Nephron (organoid): Measurements from ENCODE around the gene PTPRD.
A peak's percentile ranks its signal among the peaks of the same experiment; 100 is the strongest.

Source experiments
- H3K27ac Mint-ChIP-seq, 3 experiments: 2 replicates each; pipeline ENCODE4 v1.8.0; 2020; ENCODE audit warnings: mixed read lengths in 3 of 3, mild to moderate bottlenecking in 2 of 3, moderate library complexity in 1 of 3
- H3K27me3 Mint-ChIP-seq: 2 replicates; pipeline ENCODE4 v1.8.0; 2021; ENCODE audit warnings: low read depth, mild to moderate bottlenecking, moderate library complexity, mixed read lengths
- H3K36me3 Mint-ChIP-seq: 2 replicates; pipeline ENCODE4 v1.8.0; 2020; ENCODE audit warnings: low read depth, mixed read lengths
- H3K4me1 Mint-ChIP-seq: 2 replicates; pipeline ENCODE4 v1.8.0; 2020; ENCODE audit warnings: mixed read lengths
- H3K4me3 Mint-ChIP-seq, 3 experiments: 2 replicates each; pipeline ENCODE4 v1.8.0; 2020; ENCODE audit warnings: mild to moderate bottlenecking in 3 of 3, mixed read lengths in 3 of 3, moderate library complexity in 2 of 3
- H3K9me3 Mint-ChIP-seq: 2 replicates; pipeline ENCODE4 v1.8.0; 2020; ENCODE audit warnings: mixed read lengths
- TF ChIP-seq, protein P1 (sequence below), 3 experiments: fragments of 200-600 bp; sonication (generic); IDR thresholded peaks; one replicate each; pipeline ENCODE4 v1.5.0; 2021; ENCODE audit warnings: antibody characterized with exemption in 3 of 3; ENCODE audit not compliant: unreplicated experiment in 3 of 3

PTPRD gene

DNA sequence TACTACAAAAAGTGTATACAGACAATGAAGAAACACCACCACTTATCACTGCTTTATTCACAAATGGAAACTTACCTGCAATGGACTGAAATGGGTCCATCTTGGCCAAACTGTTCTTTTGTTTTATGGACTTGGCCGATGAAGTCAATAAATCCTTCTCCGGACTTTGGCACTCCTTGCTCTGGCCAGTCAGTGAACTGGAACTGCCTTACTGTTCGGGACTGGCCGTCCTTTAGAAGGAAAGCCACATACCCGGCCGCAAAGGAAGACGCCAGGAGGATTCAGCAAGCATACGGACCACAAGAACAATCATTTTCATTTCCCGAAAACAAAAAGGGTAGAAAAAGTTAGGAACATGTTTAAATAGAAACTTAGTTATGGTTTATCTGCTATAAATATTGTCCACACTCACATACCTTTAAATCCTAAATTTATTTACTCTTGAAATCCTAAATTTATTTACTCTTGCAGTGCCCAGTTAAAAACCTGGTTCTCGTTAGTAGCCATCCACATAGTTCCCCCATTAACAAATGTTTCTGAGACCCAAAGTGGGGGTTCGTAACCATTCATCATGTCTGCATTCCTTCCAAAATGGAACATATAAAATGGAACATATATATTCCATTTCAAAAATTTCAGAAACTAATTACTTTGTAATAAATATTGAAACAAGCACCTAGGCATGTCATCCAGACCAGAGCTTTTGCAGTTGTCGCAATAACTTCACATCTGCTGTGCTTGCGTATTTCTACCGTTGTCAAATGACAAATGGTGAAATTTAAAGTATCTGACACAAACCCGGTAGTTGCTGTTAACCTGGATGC is 2281.1 kb downstream of the PTPRD start:
- H3K4me3 Mint-ChIP-seq: peak overlapping the region in 2 of 3 experiments; percentile 19 to 45
- TF ChIP-seq, protein P1, sequence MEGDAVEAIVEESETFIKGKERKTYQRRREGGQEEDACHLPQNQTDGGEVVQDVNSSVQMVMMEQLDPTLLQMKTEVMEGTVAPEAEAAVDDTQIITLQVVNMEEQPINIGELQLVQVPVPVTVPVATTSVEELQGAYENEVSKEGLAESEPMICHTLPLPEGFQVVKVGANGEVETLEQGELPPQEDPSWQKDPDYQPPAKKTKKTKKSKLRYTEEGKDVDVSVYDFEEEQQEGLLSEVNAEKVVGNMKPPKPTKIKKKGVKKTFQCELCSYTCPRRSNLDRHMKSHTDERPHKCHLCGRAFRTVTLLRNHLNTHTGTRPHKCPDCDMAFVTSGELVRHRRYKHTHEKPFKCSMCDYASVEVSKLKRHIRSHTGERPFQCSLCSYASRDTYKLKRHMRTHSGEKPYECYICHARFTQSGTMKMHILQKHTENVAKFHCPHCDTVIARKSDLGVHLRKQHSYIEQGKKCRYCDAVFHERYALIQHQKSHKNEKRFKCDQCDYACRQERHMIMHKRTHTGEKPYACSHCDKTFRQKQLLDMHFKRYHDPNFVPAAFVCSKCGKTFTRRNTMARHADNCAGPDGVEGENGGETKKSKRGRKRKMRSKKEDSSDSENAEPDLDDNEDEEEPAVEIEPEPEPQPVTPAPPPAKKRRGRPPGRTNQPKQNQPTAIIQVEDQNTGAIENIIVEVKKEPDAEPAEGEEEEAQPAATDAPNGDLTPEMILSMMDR (IDR thresholded peaks at IDR 0.05; ENCODE audit: unreplicated experiment in 3 of 3): no peak

DNA sequence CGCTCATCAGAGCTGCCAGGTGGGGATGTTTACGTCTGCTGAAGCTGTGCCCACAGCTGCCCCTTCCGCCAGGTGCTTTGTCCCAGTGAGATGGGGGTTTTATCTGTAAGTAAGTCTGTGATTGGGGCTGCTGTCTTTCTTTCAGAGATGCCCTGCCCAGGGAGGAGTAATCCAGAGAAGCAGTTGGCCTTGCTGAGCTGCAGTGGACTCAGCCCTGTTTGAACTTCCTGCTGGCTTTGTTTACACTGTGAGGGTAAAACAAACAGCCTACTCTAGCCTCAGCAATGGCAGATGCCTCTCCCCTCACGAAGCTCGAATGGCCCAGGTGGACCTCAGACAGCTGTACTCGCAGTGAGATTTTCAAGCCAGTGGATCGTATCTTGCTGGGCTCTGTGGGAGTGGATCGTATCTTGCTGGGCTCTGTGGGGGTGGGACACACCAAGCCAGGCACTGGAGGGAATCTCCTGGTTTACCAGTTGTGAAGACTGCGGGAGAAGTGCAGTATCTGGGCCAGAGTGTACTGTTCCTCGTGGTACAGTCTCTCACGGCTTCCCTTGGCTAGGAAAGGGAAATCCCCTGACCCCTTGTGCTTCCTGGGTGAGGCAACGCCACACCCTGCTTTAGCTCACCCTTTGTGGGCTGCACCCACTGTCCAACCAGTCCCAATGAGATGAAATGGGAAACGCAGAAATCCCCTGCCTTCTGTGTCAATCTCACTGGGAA is 2283.1 kb downstream of the PTPRD start:
- Mint-ChIP-seq H3K27me3 (no peaks in the 10 kb centered on the region), H3K9me3 (peaks cover 40% of the 10 kb centered on the region), H3K4me3 (no peak overlapping the region), H3K4me1 (peaks cover 26% of the 10 kb centered on the region), H3K36me3 (peaks cover 88% of the 10 kb centered on the region), H3K27ac (peak overlapping the region in 2 of 3 experiments; percentile 12 to 65)
- TF ChIP-seq, protein P1 (IDR thresholded peaks at IDR 0.05; ENCODE audit: unreplicated experiment in 3 of 3): no peak

More for the DNA sequence above, 2281.1 kb downstream of the PTPRD start:
- Mint-ChIP-seq H3K36me3 (peaks cover 90% of the 10 kb centered on the region), H3K27me3 (no peaks in the 10 kb centered on the region), H3K9me3 (peaks cover 27% of the 10 kb centered on the region), H3K4me1 (peaks cover 26% of the 10 kb centered on the region), H3K27ac (peak overlapping the region; percentile 12 to 78 (median 75))

DNA sequence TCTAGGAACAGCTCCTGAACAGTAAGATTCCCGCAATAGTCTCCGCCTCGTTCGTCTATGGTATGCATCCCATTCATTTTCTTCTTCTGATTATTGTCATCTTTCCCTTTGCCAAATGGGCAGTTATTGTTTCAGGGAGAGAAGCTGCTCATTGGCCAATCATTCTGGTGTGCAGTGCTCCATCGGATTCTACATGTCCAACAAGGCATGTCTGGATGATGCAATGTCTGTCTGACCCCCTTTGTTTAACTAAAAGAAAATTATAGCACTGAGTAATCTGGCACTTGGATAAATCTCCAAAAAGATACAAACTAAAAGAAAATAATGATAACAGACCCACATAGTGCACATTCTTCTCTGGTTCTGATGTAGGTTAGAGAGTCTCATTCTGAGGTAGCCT is 2297.6 kb downstream of the PTPRD start:
- TF ChIP-seq, protein P1 (IDR thresholded peaks at IDR 0.05; ENCODE audit: unreplicated experiment in 3 of 3): no peak
- Mint-ChIP-seq H3K36me3 (peaks cover 65% of the 10 kb centered on the region), H3K9me3 (peaks cover 11% of the 10 kb centered on the region), H3K27ac (no peak overlapping the region), H3K27me3 (no peaks in the 10 kb centered on the region), H3K4me3 (no peak overlapping the region), H3K4me1 (no peaks in the 10 kb centered on the region)

DNA sequence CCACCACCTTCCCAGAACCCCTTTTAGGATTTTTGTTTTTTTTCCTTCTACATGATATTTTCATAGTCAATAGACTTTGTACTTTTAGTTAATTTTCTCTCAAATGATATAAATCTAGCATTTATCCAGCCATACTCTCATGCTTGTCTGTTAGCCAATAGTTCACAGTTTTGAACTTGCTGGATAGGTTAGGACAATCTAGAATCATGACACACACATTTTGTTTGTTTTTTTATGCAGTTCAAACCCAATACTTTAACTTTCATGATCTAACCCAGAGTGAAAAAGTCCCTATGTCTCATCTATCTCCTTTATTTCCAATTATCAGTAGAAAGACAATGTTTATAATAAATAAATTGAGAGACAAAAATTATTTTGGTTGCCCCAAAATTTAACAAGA is 2303.5 kb downstream of the PTPRD start:
- TF ChIP-seq, protein P1 (IDR thresholded peaks at IDR 0.05; ENCODE audit: unreplicated experiment in 3 of 3): no peak

DNA sequence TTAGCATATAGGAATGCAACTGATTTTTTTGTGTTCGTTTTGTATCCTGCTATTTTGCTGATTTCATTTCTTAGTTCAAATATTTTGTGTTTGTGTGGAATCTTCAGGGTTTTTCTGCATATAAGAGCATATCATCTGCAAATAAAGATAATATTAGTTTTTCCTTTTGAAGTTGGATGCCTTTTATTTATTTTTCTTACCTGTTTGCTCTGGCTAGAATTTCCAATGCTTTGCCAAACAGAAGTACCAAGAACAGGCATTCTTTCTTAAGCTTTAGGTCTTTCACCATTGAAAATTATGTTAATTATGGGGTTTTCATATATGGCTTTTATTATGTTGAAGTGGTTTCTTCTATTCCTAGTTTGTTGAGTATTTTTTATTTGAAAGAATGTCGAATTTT is 2308.1 kb downstream of the PTPRD start:
- TF ChIP-seq, protein P1 (IDR thresholded peaks at IDR 0.05; ENCODE audit: unreplicated experiment in 3 of 3): no peak
- H3K4me1 Mint-ChIP-seq: no peaks in the 10 kb centered on the region
- peaks cover 29% of the 10 kb centered on the region for H3K9me3 Mint-ChIP-seq
- H3K4me3 Mint-ChIP-seq: no peak overlapping the region
- H3K27ac Mint-ChIP-seq: no peak overlapping the region
- H3K27me3 Mint-ChIP-seq: no peaks in the 10 kb centered on the region
- peaks cover 13% of the 10 kb centered on the region for H3K36me3 Mint-ChIP-seq

More for the DNA sequence above, 2303.5 kb downstream of the PTPRD start:
- H3K36me3 Mint-ChIP-seq: peaks cover 39% of the 10 kb centered on the region
- H3K27ac Mint-ChIP-seq: no peak overlapping the region
- peaks cover 40% of the 10 kb centered on the region for H3K9me3 Mint-ChIP-seq
- H3K4me3 Mint-ChIP-seq: no peak overlapping the region
- no peaks in the 10 kb centered on the region for H3K27me3 Mint-ChIP-seq
- H3K4me1 Mint-ChIP-seq: no peaks in the 10 kb centered on the region
